GM23248 (cell line): ENCODE data around the gene EMC10. TPM values are rescaled to one million over a fixed set of nuclear protein-coding genes. Genes with fewer than 3 reads are reported as not detected.

Experiments used
- DNase-seq: peaks from one replicate; pipeline ENCODE4 v3.0.0-alpha.2; 2015
- H2AFZ ChIP-seq: fragments of 200-600 bp; sonication (generic); 2 replicates; pipeline ENCODE4 v1.6.1; 2016; ENCODE audit warnings: antibody characterized with exemption
- H3F3A ChIP-seq: fragments of 200-600 bp; sonication (generic); 2 replicates; pipeline ENCODE4 v1.6.1; 2016; ENCODE audit warnings: mild to moderate bottlenecking, antibody characterized with exemption, mixed run types; ENCODE audit not compliant: insufficient read depth
- H3K27ac ChIP-seq: fragments of 200-600 bp; sonication (generic); 2 replicates; pipeline ENCODE4 v1.5.1; 2016; ENCODE audit warnings: mild to moderate bottlenecking
- H3K27me3 ChIP-seq: fragments of 200-600 bp; sonication (generic); replicated peaks from 2 replicates; pipeline ENCODE4 v1.6.1; 2016; ENCODE audit warnings: mild to moderate bottlenecking; ENCODE audit not compliant: insufficient read depth
- H3K36me3 ChIP-seq: fragments of 200-600 bp; sonication (generic); 2 replicates; pipeline ENCODE4 v1.6.1; 2016; ENCODE audit warnings: low read depth, mild to moderate bottlenecking
- H3K4me1 ChIP-seq: fragments of 200-600 bp; sonication (generic); 2 replicates; pipeline ENCODE4 v1.6.1; 2016; ENCODE audit warnings: mild to moderate bottlenecking; ENCODE audit not compliant: insufficient read depth
- H3K4me2 ChIP-seq: fragments of 200-600 bp; sonication (generic); one replicate; pipeline ENCODE4 v1.6.1; 2016; ENCODE audit warnings: mild to moderate bottlenecking; ENCODE audit not compliant: unreplicated experiment
- H3K4me3 ChIP-seq: fragments of 200-600 bp; sonication (generic); 2 replicates; pipeline ENCODE4 v1.5.1; 2016; ENCODE audit warnings: mild to moderate bottlenecking
- H3K79me2 ChIP-seq: fragments of 200-600 bp; sonication (generic); 2 replicates; pipeline ENCODE4 v1.6.1; 2016; ENCODE audit warnings: mild to moderate bottlenecking; ENCODE audit not compliant: insufficient read depth
- H3K9ac ChIP-seq: fragments of 200-600 bp; sonication (generic); 2 replicates; pipeline ENCODE4 v1.6.1; 2016; ENCODE audit warnings: mild to moderate bottlenecking
- H3K9me2 ChIP-seq: fragments of 200-600 bp; sonication (generic); 2 replicates; pipeline ENCODE4 v1.6.1; 2016; ENCODE audit warnings: mixed run types, mild to moderate bottlenecking, moderate library complexity; ENCODE audit not compliant: insufficient read depth
- H3K9me3 ChIP-seq: fragments of 200-600 bp; sonication (generic); one replicate; pipeline ENCODE4 v1.6.1; 2017; ENCODE audit warnings: low read depth
- H4K20me1 ChIP-seq: fragments of 200-600 bp; sonication (generic); 2 replicates; pipeline ENCODE4 v1.6.0; 2016; ENCODE audit not compliant: insufficient read depth
- EZH2 ChIP-seq: fragments of 200-600 bp; sonication (generic); IDR thresholded peaks from 2 replicates; pipeline ENCODE4 v1.6.1; 2018; ENCODE audit warnings: antibody characterized with exemption, mild to moderate bottlenecking; ENCODE audit not compliant: insufficient read depth, poor library complexity, severe bottlenecking
- EZH2phosphoT487 ChIP-seq: fragments of 200-600 bp; sonication (generic); IDR thresholded peaks from 2 replicates; pipeline ENCODE4 v1.6.1; 2018; ENCODE audit warnings: antibody characterized with exemption, moderate library complexity, mild to moderate bottlenecking, low read depth; ENCODE audit not compliant: insufficient read depth
- WGBS, 2 experiments: methylation state at CpG; one replicate each; pipeline ENCODE4 v1.1.6; 2015 to 2017; ENCODE audit warnings: low lambda C conversion rate in 2 of 2, low coverage in 1 of 2; ENCODE audit errors: missing lambda C conversion rate in 2 of 2; 5-methylcytosine and 5-hydroxymethylcytosine counted together
- in situ Hi-C: fragments of 300-500 bp; cut with MboI; formaldehyde crosslinking; loops from 2 replicates; pipeline ENCODE4 v1.15.0; 2020
- polyA plus RNA-seq: library from polyadenylated mRNA; unstranded; fragments of >200 nt; fragmentation: Nextera tagmentation; extraction: Ambion mirVana; gene quantifications from 2 replicates; pipeline ENCODE4 v1.2.1, GENCODE V29; 2016
- total RNA-seq: library from RNA; depleted of rRNA; stranded (reverse); fragments of >200 nt; shearing (Covaris generic); gene quantifications from 2 replicates; pipeline ENCODE4 v1.2.3, GENCODE V29; 2014

Gene EMC10
- total and polyA plus RNA-seq, 2 experiments from 2014 or later = 7.2 to 96.6 TPM

- H3K9me3 ChIP-seq = no peaks in the 10 kb centered on the region
- no peaks in the 10 kb centered on the region for H3K9me2 ChIP-seq
- no peak overlapping the region for H3K4me2 ChIP-seq
- H2AFZ ChIP-seq = no peak overlapping the region
- no peaks in the 10 kb centered on the region for H3K27me3 ChIP-seq
- peaks cover 10% of the 10 kb centered on the region; the same call in 1 of the 2 replicates for H3K79me2 ChIP-seq
- TF ChIP-seq EZH2 = no peak
- H3K4me3 ChIP-seq = no peak overlapping the region
- no peak overlapping the region for H3K9ac ChIP-seq
- no peak overlapping the region for H3K27ac ChIP-seq
- in situ Hi-C loops = no loop called here
- H3F3A ChIP-seq = no peaks in the 10 kb centered on the region
- no peaks in the 10 kb centered on the region for H3K36me3 ChIP-seq
- H3K4me1 ChIP-seq = no peaks in the 10 kb centered on the region
- no peak for DNase-seq
- WGBS, 2 experiments = 22 to 31% methylated on average over 24 to 38 of the region's 38 CpGs
- H4K20me1 ChIP-seq = no peaks in the 10 kb centered on the region
These were observed 38.2 kb downstream of the EMC10 start for GRCh38 chr19:50514346-50515167.

GRCh38 chr19:50515168-50515561, 38.9 kb downstream of the EMC10 start:
- Histone ChIP-seq H3K27me3 (no peaks in the 10 kb centered on the region), H3K4me2 (no peak overlapping the region), H3K79me2 (peaks cover 7% of the 10 kb centered on the region; the same call in 1 of the 2 replicates), H3K9ac (no peak overlapping the region), H3K9me2 (no peaks in the 10 kb centered on the region), H3K9me3 (no peaks in the 10 kb centered on the region), H3K4me3 (no peak overlapping the region), H3F3A (no peaks in the 10 kb centered on the region), H2AFZ (no peak overlapping the region), H4K20me1 (no peaks in the 10 kb centered on the region), H3K36me3 (no peaks in the 10 kb centered on the region), H3K4me1 (no peaks in the 10 kb centered on the region), H3K27ac (no peak overlapping the region)
- 54 to 59% methylated on average over 5 to 11 of the region's 11 CpGs for WGBS, 2 experiments
- no peak for DNase-seq
- no peak for TF ChIP-seq EZH2phosphoT487
- in situ Hi-C loops = no loop called here

- Histone ChIP-seq H3K4me1 (no peaks in the 10 kb centered on the region), H3K4me2 (no peak overlapping the region), H3K27me3 (no peaks in the 10 kb centered on the region), H3K9me3 (no peaks in the 10 kb centered on the region), H3K36me3 (no peaks in the 10 kb centered on the region), H4K20me1 (no peaks in the 10 kb centered on the region), H3K9ac (no peak overlapping the region), H2AFZ (no peak overlapping the region), H3K9me2 (no peaks in the 10 kb centered on the region), H3K4me3 (no peak overlapping the region), H3K79me2 (no peaks in the 10 kb centered on the region), H3F3A (no peaks in the 10 kb centered on the region), H3K27ac (no peak overlapping the region)
- in situ Hi-C loops = no loop called here
- no peak for TF ChIP-seq EZH2phosphoT487
- no peak for TF ChIP-seq EZH2
- 57% methylated on average over 6 to 12 of the region's 12 CpGs for WGBS, 2 experiments
- DNase-seq = no peak
These were observed 40.1 kb downstream of the EMC10 start for GRCh38 chr19:50516456-50516855.

GRCh38 chr19:50516964-50517703, 40.8 kb downstream of the EMC10 start:
- H3K4me1 ChIP-seq = no peaks in the 10 kb centered on the region
- TF ChIP-seq EZH2phosphoT487 = no peak
- in situ Hi-C loops = no loop called here
- no peaks in the 10 kb centered on the region for H3K9me2 ChIP-seq
- no peak overlapping the region for H3K9ac ChIP-seq
- H3K27ac ChIP-seq = no peak overlapping the region
- H3K4me2 ChIP-seq = no peak overlapping the region
- no peaks in the 10 kb centered on the region for H3F3A ChIP-seq
- WGBS, 2 experiments = 72 to 90% methylated on average over 15 to 51 of the region's 53 CpGs
- no peaks in the 10 kb centered on the region for H3K27me3 ChIP-seq
- H4K20me1 ChIP-seq = no peaks in the 10 kb centered on the region
- no peaks in the 10 kb centered on the region for H3K9me3 ChIP-seq
- no peaks in the 10 kb centered on the region for H3K36me3 ChIP-seq
- no peaks in the 10 kb centered on the region for H3K79me2 ChIP-seq
- no peak overlapping the region for H2AFZ ChIP-seq
- no peak for DNase-seq
- H3K4me3 ChIP-seq = no peak overlapping the region
